Hematopoietic multipotent progenitor cell treated with erythropoietin and hydrocortisone succinate and interleukin-3 and kit ligand, for 15 days (in vitro differentiated cells): ENCODE data around the gene HSD17B4.
"Not testable (repeated sequence)": the region's sequence is repeated elsewhere in the genome, so short reads cannot be mapped to it uniquely, and the experiment has no call there.

Experiments used
- DNase-seq: peaks from one replicate; pipeline ENCODE4 v3.0.0-alpha.2; 2015; ENCODE audit warnings: low spot score

HSD17B4 gene

GRCh38 chr5:119435436-119436132, 16.7 kb upstream of the HSD17B4 start:
- peak; percentile 65 for DNase-seq

GRCh38 chr5:119437785-119438586, 14.3 kb upstream of the HSD17B4 start:
- peak; percentile 17 for DNase-seq

GRCh38 chr5:119438587-119438917, 13.7 kb upstream of the HSD17B4 start:
- peak; percentile 50 for DNase-seq

GRCh38 chr5:119439140-119439631, 13.1 kb upstream of the HSD17B4 start:
- peak; percentile 44 for DNase-seq

- not testable (repeated sequence) for DNase-seq
These were observed 12.7 kb upstream of the HSD17B4 start for GRCh38 chr5:119439632-119440031.

- DNase-seq: not testable (repeated sequence)
These were observed 7.7 kb upstream of the HSD17B4 start for GRCh38 chr5:119444643-119445042.

GRCh38 chr5:119445544-119445943, 6.8 kb upstream of the HSD17B4 start:
- DNase-seq: no peak

GRCh38 chr5:119449882-119450281, 2.4 kb upstream of the HSD17B4 start:
- no peak for DNase-seq

- DNase-seq: not testable (repeated sequence)
These were observed 1.7 kb upstream of the HSD17B4 start for GRCh38 chr5:119450627-119451026.

GRCh38 chr5:119451561-119451960, 736 bp upstream of the HSD17B4 start:
- DNase-seq: no peak

- DNase-seq: no peak
These were observed 281 bp upstream of the HSD17B4 start for GRCh38 chr5:119452060-119452372.

GRCh38 chr5:119453040-119453373, 710 bp downstream of the HSD17B4 start:
- no peak for DNase-seq

GRCh38 chr5:119454171-119454570, 1.9 kb downstream of the HSD17B4 start:
- DNase-seq: no peak

- DNase-seq: no peak
These were observed 6.8 kb downstream of the HSD17B4 start for GRCh38 chr5:119458911-119459632.

GRCh38 chr5:119465640-119466039, 13.3 kb downstream of the HSD17B4 start:
- no peak for DNase-seq

GRCh38 chr5:119468286-119468685, 16.0 kb downstream of the HSD17B4 start:
- DNase-seq: no peak

GRCh38 chr5:119470105-119470763, 17.9 kb downstream of the HSD17B4 start:
- DNase-seq: no peak

GRCh38 chr5:119470851-119471451, 18.7 kb downstream of the HSD17B4 start:
- peak; percentile 9 for DNase-seq

GRCh38 chr5:119473241-119473640, 20.9 kb downstream of the HSD17B4 start:
- DNase-seq: no peak

- DNase-seq: no peak
These were observed 24.0 kb downstream of the HSD17B4 start for GRCh38 chr5:119476341-119476740.

GRCh38 chr5:119478781-119479180, 26.5 kb downstream of the HSD17B4 start:
- DNase-seq: no peak

- not testable (repeated sequence) for DNase-seq
These were observed 28.3 kb downstream of the HSD17B4 start for GRCh38 chr5:119480629-119481028.
